Measurements from ENCODE around the gene APMAP.

DNA sequence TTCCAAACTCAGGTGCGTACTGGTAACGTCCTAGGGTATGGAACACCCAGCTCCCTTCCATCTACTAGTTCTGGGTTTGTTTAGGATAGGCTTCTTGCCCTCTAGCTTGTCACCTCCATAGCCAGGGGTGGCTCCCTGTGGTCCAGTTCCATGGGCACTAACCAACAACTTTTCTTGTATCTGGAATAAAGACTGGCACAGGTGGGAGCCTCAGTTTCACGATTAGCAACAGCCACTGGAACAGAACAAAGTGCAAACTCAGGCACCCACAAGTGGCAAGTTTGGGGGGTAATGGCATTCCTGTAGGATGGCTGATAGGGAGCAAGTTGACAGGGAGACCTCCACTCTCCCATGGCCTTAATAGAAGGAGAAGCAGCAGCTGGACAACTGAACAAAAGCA is 5.6 kb upstream of the APMAP start:
- TF ChIP-seq GATA2 (IDR thresholded peaks at IDR 0.05; ENCODE audit: low read depth, low read length), result no peak
- no peak for TF ChIP-seq GATA3 (IDR thresholded peaks at IDR 0.05; ENCODE audit: low read depth, low read length)

Data from SH-SY5Y (cell line).